Measurements from ENCODE around the gene PRKAG3. TPM values are rescaled to one million over a fixed set of nuclear protein-coding genes. Genes with fewer than 3 reads are reported as not detected.
"Not testable (repeated sequence)": the region's sequence is repeated elsewhere in the genome, so short reads cannot be mapped to it uniquely, and the experiment has no call there.

The PRKAG3 gene
- total RNA-seq, 3 donors from 2014 or later: not detected

- intact Hi-C loops (cut with DNase I, micrococcal nuclease): no loop called here
- no peak for ATAC-seq
- TF ChIP-seq CTCF (IDR thresholded peaks at IDR 0.05): no peak
These were observed 57.7 kb downstream of the PRKAG3 start for GRCh38 chr2:218773881-218774280.

GRCh38 chr2:218772759-218773158, 58.8 kb downstream of the PRKAG3 start:
- H3K4me3 ChIP-seq; ATAC-seq; intact Hi-C loops (cut with DNase I, micrococcal nuclease); H3K9me3 ChIP-seq; DNase-seq; H3K36me3 ChIP-seq (ENCODE audit: low read depth); H3K4me1 ChIP-seq (ENCODE audit: low read depth): not testable (repeated sequence)

More at GRCh38 chr2:218773881-218774280, 57.7 kb downstream of the PRKAG3 start:
- DNase-seq: no peak
- Histone ChIP-seq H3K4me1 (ENCODE audit: low read depth) (no peaks in the 10 kb centered on the region), H3K9me3 (peaks cover 3% of the 10 kb centered on the region), H3K4me3 (no peak overlapping the region), H3K36me3 (ENCODE audit: low read depth) (no peaks in the 10 kb centered on the region)

Small RNA genes lying within 50 kb of the gene (microRNA-seq; reads per million reads assigned to microRNA genes)
- not detected for gene MIR9500

Other genes starting within 250 kb of the PRKAG3 start
- gene PLCD4, start 223.9 kb downstream of the PRKAG3 start, total RNA-seq: 10 to 100 TPM in 1 of 3 donors, 1 to 10 TPM in 2; 1.2 to 41.2 (median 2.2) TPM
- 10 to 100 TPM; 16.4 to 25.0 (median 19.7) TPM for gene ZNF142, start 172.2 kb downstream of the PRKAG3 start, total RNA-seq
- gene BCS1L, start 172.1 kb downstream of the PRKAG3 start, total RNA-seq: 10 to 100 TPM; 32.9 to 54.0 (median 39.8) TPM
- gene RNF25, start 159.8 kb downstream of the PRKAG3 start, total RNA-seq: 10 to 100 TPM; 11.5 to 21.2 (median 15.5) TPM
- gene STK36, start 159.7 kb downstream of the PRKAG3 start, total RNA-seq: 10 to 100 TPM; 24.6 to 48.5 (median 35.1) TPM
- 10 to 100 TPM; 21.0 to 30.1 (median 23.8) TPM for gene TTLL4, start 121.0 kb downstream of the PRKAG3 start, total RNA-seq
- gene CYP27A1, start 49.7 kb downstream of the PRKAG3 start, total RNA-seq: 10 to 100 TPM; 31.0 to 70.0 (median 37.7) TPM
- 1 to 10 TPM in 1 of 3 donors, under 1 TPM in 2; 0.39 to 5.7 (median 0.41) TPM for gene WNT6, start 28.0 kb upstream of the PRKAG3 start, total RNA-seq
- gene WNT10A, start 49.0 kb upstream of the PRKAG3 start, total RNA-seq: 1 to 10 TPM in 1 of 3 donors, under 1 TPM in 2; 0.17 to 1.1 (median 0.22) TPM
- gene CDK5R2, start 127.9 kb upstream of the PRKAG3 start, total RNA-seq: 1 to 10 TPM in 1 of 3 donors, under 1 TPM in 2; 0.38 to 1.4 (median 0.39) TPM
- gene FEV, start 153.4 kb upstream of the PRKAG3 start, total RNA-seq: 1 to 10 TPM in 2 of 3 donors, under 1 TPM in 1; 0.63 to 2.7 (median 1.8) TPM
- gene CRYBA2, start 161.6 kb upstream of the PRKAG3 start, total RNA-seq: 1 to 10 TPM; 1.2 to 6.1 (median 5.0) TPM
- gene CFAP65, start 209.7 kb upstream of the PRKAG3 start, total RNA-seq: under 1 TPM; 0.09 to 0.46 (median 0.27) TPM
- 10 to 100 TPM; 31.0 to 91.2 (median 57.6) TPM for gene IHH, start 229.1 kb upstream of the PRKAG3 start, total RNA-seq